ENCODE measurements around the gene S100A12. TPM values are rescaled to one million over a fixed set of nuclear protein-coding genes. Genes with fewer than 3 reads are reported as not detected.

S100A12 gene
- total RNA-seq (2022; extraction: Qiagen RNA extraction), result not detected in 5 replicates

GRCh38 chr1:153375511-153375910 is at the start of gene S100A12:
Gene S100A12 (minus strand): TSS chr1:153375621. CDS start chr1:153374592, 1,029 bp downstream.

GRCh38 chr1:153415850-153416570 is 40.6 kb upstream of the S100A12 start, which contains the start of gene S100A7A:
Gene S100A7A (plus strand): TSS chr1:153416520. CDS start chr1:153418083, 1,563 bp downstream.

GRCh38 chr1:153390938-153391710 is 15.7 kb upstream of the S100A12 start, which contains the start of gene S100A8:
Gene S100A8 (minus strand): TSS chr1:153391073. CDS start chr1:153390535, 538 bp downstream.

GRCh38 chr1:153357853-153358690 is 17.3 kb downstream of the S100A12 start, which contains the start of gene S100A9:
Gene S100A9 (plus strand): TSS chr1:153357854. CDS start chr1:153358284, 430 bp downstream.

GRCh38 chr1:153348511-153349362 is 26.7 kb downstream of the S100A12 start, which contains the start of gene PGLYRP4:
Gene PGLYRP4 (minus strand): TSS chr1:153348841. CDS start chr1:153347932, 909 bp downstream.

Other genes with a start within 250 kb of the S100A12 start
- not detected in 5 replicates for gene SPRR2G, start 224.7 kb downstream of the S100A12 start, total RNA-seq (2022; extraction: Qiagen RNA extraction)
- not detected in 5 replicates for gene LELP1, start 172.2 kb downstream of the S100A12 start, total RNA-seq (2022; extraction: Qiagen RNA extraction)
- not detected in 5 replicates for gene PRR9, start 158.0 kb downstream of the S100A12 start, total RNA-seq (2022; extraction: Qiagen RNA extraction)
- not detected in 5 replicates for gene LORICRIN, start 115.9 kb downstream of the S100A12 start, total RNA-seq (2022; extraction: Qiagen RNA extraction)
- not detected in 5 replicates for gene PGLYRP3, start 62.7 kb downstream of the S100A12 start, total RNA-seq (2022; extraction: Qiagen RNA extraction)
- not detected in 5 replicates for gene PGLYRP4, start 26.8 kb downstream of the S100A12 start, total RNA-seq (2022; extraction: Qiagen RNA extraction)
- gene S100A9, start 17.8 kb downstream of the S100A12 start, total RNA-seq (2022; extraction: Qiagen RNA extraction), result 0.77 to 1.2 TPM (median 1.1 TPM) in 4 of 5 replicates, not detected in the other
- gene S100A8, start 15.5 kb upstream of the S100A12 start, total RNA-seq (2022; extraction: Qiagen RNA extraction), result not detected in 5 replicates
- gene S100A7A, start 40.9 kb upstream of the S100A12 start, total RNA-seq (2022; extraction: Qiagen RNA extraction), result not detected in 5 replicates
- gene S100A7, start 85.0 kb upstream of the S100A12 start, total RNA-seq (2022; extraction: Qiagen RNA extraction), result not detected in 5 replicates
- gene S100A6, start 160.4 kb upstream of the S100A12 start, total RNA-seq (2022; extraction: Qiagen RNA extraction), result 3,270 to 3,628 TPM (median 3,480 TPM) in 5 replicates
- 0.44 to 1.5 TPM (median 1.0 TPM) in 5 replicates for gene S100A5, start 165.3 kb upstream of the S100A12 start, total RNA-seq (2022; extraction: Qiagen RNA extraction)
- gene S100A4, start 170.2 kb upstream of the S100A12 start, total RNA-seq (2022; extraction: Qiagen RNA extraction), result 1,612 to 1,772 TPM (median 1,681 TPM) in 5 replicates
- 103 to 117 TPM (median 114 TPM) in 5 replicates for gene S100A3, start 173.6 kb upstream of the S100A12 start, total RNA-seq (2022; extraction: Qiagen RNA extraction)
- 20.2 to 30.6 TPM (median 26.9 TPM) in 5 replicates for gene S100A2, start 190.2 kb upstream of the S100A12 start, total RNA-seq (2022; extraction: Qiagen RNA extraction)
- gene S100A16, start 237.5 kb upstream of the S100A12 start, total RNA-seq (2022; extraction: Qiagen RNA extraction), result 481 to 560 TPM (median 517 TPM) in 5 replicates
- 0.24 to 0.73 TPM (median 0.38 TPM) in 5 replicates for gene S100A14, start 240.7 kb upstream of the S100A12 start, total RNA-seq (2022; extraction: Qiagen RNA extraction)